ENCODE measurements around the gene SOX5.
"Not testable (repeated sequence)": the region's sequence is repeated elsewhere in the genome, so short reads cannot be mapped to it uniquely, and the experiment has no call there.

DNA sequence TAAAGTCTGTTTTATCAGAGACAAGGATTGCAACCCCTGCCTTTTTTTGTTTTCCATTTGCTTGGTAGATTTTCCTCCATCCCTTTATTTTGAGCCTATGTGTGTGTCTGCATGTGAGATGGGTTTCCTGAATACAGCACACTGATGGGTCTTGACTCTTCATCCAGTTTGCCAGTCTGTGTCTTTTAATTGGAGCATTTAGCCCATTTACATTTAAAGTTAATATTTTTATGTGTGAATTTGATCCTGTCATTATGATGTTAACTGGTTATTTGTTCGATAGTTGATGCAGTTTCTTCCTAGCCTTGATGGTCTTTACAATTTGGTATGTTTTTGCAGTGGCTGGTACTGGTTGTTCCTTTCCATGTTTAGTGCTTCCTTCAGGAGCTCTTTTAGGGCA, 430.0 kb downstream of the SOX5 start:
- not testable (repeated sequence) for TF ChIP-seq CTCF (conservative IDR thresholded peaks at IDR 0.05 in 1 of 2, IDR thresholded peaks at IDR 0.05 in 1 of 2; ENCODE audit: low read depth in 1 of 2, low read length in 2 of 2); EZH2 (IDR thresholded peaks at IDR 0.05; ENCODE audit: low read length, missing control alignments)
